Sigmoid colon (tissue), 7 donors: ENCODE results near the gene NPHP1. TPM values are rescaled to one million over a fixed set of nuclear protein-coding genes. Genes with fewer than 3 reads are reported as not detected.
A peak's percentile ranks its signal among the peaks of the same experiment; 100 is the strongest.
"Not testable (repeated sequence)": the region's sequence is repeated elsewhere in the genome, so short reads cannot be mapped to it uniquely, and the experiment has no call there.

Source experiments
- DNase-seq: peaks from one replicate; pipeline ENCODE4 v3.0.0-alpha.2; 2019
- H3K27ac ChIP-seq, 4 donors: fragments of 200-600 bp; sonication (generic); one replicate each; pipeline ENCODE4 v1.5.1; 2016 to 2019; ENCODE audit warnings: mild to moderate bottlenecking in 1 of 4
- H3K27me3 ChIP-seq, 3 donors: fragments of 200-600 bp; sonication (generic); one replicate each; pipeline ENCODE4 v1.5.1; 2019; ENCODE audit warnings: mild to moderate bottlenecking in 1 of 3
- H3K36me3 ChIP-seq, 4 donors: fragments of 200-600 bp; sonication (generic); one replicate each; pipeline ENCODE4 v1.5.1; 2016 to 2019
- H3K4me1 ChIP-seq, 4 donors: fragments of 200-600 bp; sonication (generic); one replicate each; pipeline ENCODE4 v1.5.1; 2017 to 2019
- H3K4me3 ChIP-seq, 4 donors: fragments of 200-600 bp; sonication (generic); one replicate each; pipeline ENCODE4 v1.5.1; 2017 to 2019; ENCODE audit warnings: mild to moderate bottlenecking in 2 of 4, moderate library complexity in 1 of 4
- H3K9me3 ChIP-seq, 4 donors: fragments of 200-600 bp in 3 of 4; sonication (generic) in 3 of 4; one replicate each; pipeline versions ENCODE4 v1.5.1 to v1.6.1; 2013 to 2019
- EP300 ChIP-seq, 4 donors: sonication (generic); formaldehyde crosslinking; IDR thresholded peaks; one replicate each; pipeline ENCODE4 v1.6.1; 2017; ENCODE audit warnings: antibody characterized with exemption in 4 of 4
- POLR2A ChIP-seq, 2 donors: fragments of 450-650 bp; IDR thresholded peaks; one replicate each; pipeline ENCODE4 v1.6.1; 2016; ENCODE audit warnings: antibody characterized with exemption in 2 of 2, mild to moderate bottlenecking in 2 of 2, moderate library complexity in 2 of 2
- POLR2AphosphoS5 ChIP-seq, 4 donors: sonication (generic); formaldehyde crosslinking; IDR thresholded peaks; one replicate each; pipeline ENCODE4 v1.6.1; 2017; ENCODE audit warnings: antibody characterized with exemption in 4 of 4
- WGBS, 2 donors: extraction: QIAGEN DNeasy Blood & Tissue Kit; methylation state at CpG; one replicate each; pipeline ENCODE4 v1.1.7; 2013; 5-methylcytosine and 5-hydroxymethylcytosine counted together
- intact Hi-C: fragments of 100-400 bp; cut with DNase I; formaldehyde crosslinking; loops from one replicate; pipeline ENCODE4 v1.15.1; 2023
- polyA plus RNA-seq, 3 donors: library from polyadenylated mRNA; stranded (reverse); fragments of 200-250 nt; gene quantifications; one replicate each; pipeline ENCODE4 v1.2.3, GENCODE V29; 2013
- total RNA-seq, 4 donors: library from RNA; depleted of rRNA; stranded (reverse); fragments of >200 nt; gene quantifications; one replicate each; pipeline ENCODE4 v1.1.0, GENCODE V29; 2016
- TF ChIP-seq, protein P1 (sequence below), 4 experiments: fragments of 450-650 bp in 3 of 4; fragments of 200-600 bp in 1 of 4; IDR thresholded peaks; one replicate each; pipeline ENCODE4 v1.5.1; 2016 to 2019; ENCODE audit warnings: antibody characterized with exemption in 4 of 4, mild to moderate bottlenecking in 3 of 4, moderate library complexity in 2 of 4
- donor health status: healthy with polysubstance abuse.
- donor health status: Bipolar disorder and iron deficiency.
- donor health status: healthy.

The NPHP1 gene
- total and polyA plus RNA-seq, 7 donors = 0.60 to 12.5 (median 6.1) TPM

DNA sequence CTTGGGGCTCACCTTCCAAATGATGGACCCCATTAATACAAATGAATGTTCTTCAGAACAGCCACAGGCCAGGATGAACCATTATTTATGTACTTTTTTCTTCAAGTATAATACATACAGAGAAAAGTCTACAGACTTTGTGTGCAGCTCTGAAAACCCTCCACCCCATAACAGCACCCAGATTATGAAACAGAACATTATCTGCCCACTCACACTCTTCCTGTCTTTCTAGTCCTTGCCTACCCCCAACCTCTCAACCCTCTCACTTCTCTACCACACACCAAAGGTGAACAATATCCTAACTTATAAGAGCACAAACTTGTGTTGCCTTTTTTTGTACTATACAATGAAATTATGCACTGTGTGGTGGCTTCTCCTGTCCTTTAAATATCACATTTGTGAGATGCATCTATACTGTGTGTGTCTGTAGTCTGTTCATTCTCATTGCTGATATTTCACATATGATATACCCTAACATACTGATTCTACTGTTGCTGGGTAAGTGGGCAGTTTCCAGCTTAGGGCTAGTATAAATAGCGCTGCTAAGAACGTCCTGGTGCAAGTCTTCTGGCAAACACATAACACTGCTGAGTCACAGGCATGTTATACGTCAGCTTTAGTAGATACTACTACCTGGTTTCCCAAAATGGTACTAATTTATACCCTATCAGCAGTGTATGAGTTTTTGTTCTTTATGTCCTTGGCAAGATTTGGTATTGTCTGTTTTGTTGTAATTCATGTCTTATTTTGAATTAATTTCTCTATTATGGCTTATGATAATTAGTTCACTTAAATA, 1.0 kb upstream of the NPHP1 start:
- Histone ChIP-seq H3K9me3 (no peaks in the 10 kb centered on the region), H3K4me3 (no peak overlapping the region), H3K27ac (peak overlapping the region in 2 of 4 donors; percentile 49 to 69), H3K27me3 (no peaks in the 10 kb centered on the region), H3K4me1 (peaks cover 0 to 17% (median 6%) of the 10 kb centered on the region in 4 donors), H3K36me3 (peaks cover 0 to 19% (median 3%) of the 10 kb centered on the region in 4 donors)
- TF ChIP-seq, protein P1, sequence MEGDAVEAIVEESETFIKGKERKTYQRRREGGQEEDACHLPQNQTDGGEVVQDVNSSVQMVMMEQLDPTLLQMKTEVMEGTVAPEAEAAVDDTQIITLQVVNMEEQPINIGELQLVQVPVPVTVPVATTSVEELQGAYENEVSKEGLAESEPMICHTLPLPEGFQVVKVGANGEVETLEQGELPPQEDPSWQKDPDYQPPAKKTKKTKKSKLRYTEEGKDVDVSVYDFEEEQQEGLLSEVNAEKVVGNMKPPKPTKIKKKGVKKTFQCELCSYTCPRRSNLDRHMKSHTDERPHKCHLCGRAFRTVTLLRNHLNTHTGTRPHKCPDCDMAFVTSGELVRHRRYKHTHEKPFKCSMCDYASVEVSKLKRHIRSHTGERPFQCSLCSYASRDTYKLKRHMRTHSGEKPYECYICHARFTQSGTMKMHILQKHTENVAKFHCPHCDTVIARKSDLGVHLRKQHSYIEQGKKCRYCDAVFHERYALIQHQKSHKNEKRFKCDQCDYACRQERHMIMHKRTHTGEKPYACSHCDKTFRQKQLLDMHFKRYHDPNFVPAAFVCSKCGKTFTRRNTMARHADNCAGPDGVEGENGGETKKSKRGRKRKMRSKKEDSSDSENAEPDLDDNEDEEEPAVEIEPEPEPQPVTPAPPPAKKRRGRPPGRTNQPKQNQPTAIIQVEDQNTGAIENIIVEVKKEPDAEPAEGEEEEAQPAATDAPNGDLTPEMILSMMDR (IDR thresholded peaks at IDR 0.05) = no peak
- TF ChIP-seq POLR2A (IDR thresholded peaks at IDR 0.05) (no peak), POLR2AphosphoS5 (IDR thresholded peaks at IDR 0.05) (no peak), EP300 (IDR thresholded peaks at IDR 0.05) (no peak)
- 56 to 65% methylated on average over 3 of the region's 3 CpGs for WGBS, 2 donors
- DNase-seq = no peak
- intact Hi-C loops = no loop called here

DNA sequence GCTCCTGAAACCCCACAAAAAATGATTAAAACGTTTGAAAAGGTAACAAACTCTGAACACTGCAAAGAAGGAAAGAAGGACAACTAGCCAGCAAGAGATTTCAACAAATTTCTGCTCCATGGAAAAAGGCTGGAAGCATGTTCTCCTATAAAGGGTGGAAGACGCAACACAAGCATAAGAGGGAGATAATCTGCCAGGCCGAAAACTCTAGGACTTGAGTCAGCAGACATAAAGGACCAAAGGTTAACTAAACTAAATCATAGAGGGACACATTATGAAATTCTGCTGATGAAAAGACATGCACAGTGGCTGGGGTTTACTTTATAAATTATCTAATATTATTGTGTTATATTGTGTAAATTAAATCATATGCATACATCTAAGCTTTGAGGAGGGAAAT, 6.8 kb downstream of the NPHP1 start:
- Histone ChIP-seq H3K36me3 (peaks cover 0 to 10% (median 1%) of the 10 kb centered on the region in 4 donors), H3K27me3 (no peaks in the 10 kb centered on the region), H3K4me1 (no peaks in the 10 kb centered on the region), H3K4me3 (no peak overlapping the region), H3K27ac (no peak overlapping the region), H3K9me3 (no peaks in the 10 kb centered on the region)
- intact Hi-C loops = no loop called here
- no peak for DNase-seq
- TF ChIP-seq POLR2AphosphoS5 (IDR thresholded peaks at IDR 0.05) (no peak), POLR2A (IDR thresholded peaks at IDR 0.05) (no peak), EP300 (IDR thresholded peaks at IDR 0.05) (no peak)
- TF ChIP-seq, protein P1 (IDR thresholded peaks at IDR 0.05) = no peak
- WGBS, 2 donors = 77 to 85% methylated on average over 3 of the region's 3 CpGs

DNA sequence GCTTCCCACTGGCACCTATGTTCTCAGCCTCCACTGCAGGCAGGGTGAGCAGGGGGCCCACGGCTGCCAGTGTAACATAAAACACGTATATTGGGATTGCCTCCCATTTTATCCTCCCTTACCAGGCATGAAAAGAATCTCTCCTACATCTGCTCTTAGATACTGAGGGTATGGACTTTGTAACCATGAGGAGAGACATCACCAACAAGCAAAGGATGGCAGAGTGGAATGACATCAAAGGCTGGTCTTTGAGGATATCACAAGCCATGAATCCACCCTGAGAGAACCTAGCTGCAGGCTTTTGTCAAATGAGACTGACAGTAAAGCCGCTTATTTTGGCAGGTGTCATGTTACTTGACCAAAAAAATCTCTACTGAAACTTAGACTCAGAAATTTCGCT, 7.4 kb downstream of the NPHP1 start:
- peaks cover 0 to 10% (median 1%) of the 10 kb centered on the region in 4 donors for H3K36me3 ChIP-seq
- DNase-seq = no peak
- 84 to 87% methylated on average over 4 of the region's 4 CpGs for WGBS, 2 donors
- no peak overlapping the region for H3K27ac ChIP-seq
- H3K4me1 ChIP-seq = no peaks in the 10 kb centered on the region
- no peaks in the 10 kb centered on the region for H3K27me3 ChIP-seq
- no peak for TF ChIP-seq POLR2A (IDR thresholded peaks at IDR 0.05)
- TF ChIP-seq, protein P1 (IDR thresholded peaks at IDR 0.05) = no peak
- no peak for TF ChIP-seq EP300 (IDR thresholded peaks at IDR 0.05)
- no peak for TF ChIP-seq POLR2AphosphoS5 (IDR thresholded peaks at IDR 0.05)
- H3K4me3 ChIP-seq = no peak overlapping the region
- intact Hi-C loops = no loop called here
- no peaks in the 10 kb centered on the region for H3K9me3 ChIP-seq

DNA sequence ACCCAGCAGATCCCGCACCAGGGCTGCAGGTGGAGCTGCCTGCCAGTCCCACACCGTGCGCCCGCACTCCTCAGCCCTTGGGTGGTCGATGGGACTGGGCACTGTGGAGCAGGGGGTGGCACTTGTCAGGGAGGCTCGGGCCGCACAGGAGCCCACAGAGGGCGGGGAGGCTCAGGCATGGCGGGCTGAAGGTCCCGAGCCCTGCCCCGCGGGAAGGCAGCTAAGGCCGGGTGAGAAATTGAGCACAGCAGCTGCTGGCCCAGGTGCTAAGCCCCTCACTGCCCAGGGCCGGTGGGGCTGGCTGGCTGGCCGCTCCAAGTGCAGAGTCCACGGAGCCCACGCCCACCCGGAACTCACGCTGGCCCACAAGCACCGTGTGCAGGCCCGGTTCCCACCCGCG, 14.6 kb downstream of the NPHP1 start:
- 96 to 97% methylated on average over 23 of the region's 23 CpGs for WGBS, 2 donors

DNA sequence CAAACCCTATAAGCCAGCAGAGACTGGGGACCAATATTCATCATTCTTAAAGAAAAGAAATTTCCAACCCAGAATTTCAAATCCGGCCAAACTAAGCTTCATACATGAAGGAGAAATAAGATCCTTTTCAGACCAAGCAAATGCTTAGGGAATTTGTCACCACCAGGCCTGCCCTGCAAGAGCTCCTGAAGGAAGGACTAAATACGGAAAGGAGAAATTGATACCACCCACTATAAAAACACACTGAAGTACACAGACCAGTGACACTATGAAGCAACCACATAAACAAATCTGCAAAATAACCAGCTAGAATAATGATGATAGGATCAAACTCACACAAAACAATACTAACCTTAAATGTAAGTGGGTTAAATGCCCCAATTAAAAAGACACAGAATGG, 22.4 kb downstream of the NPHP1 start:
- no peaks in the 10 kb centered on the region for H3K4me1 ChIP-seq
- no peak overlapping the region for H3K4me3 ChIP-seq
- peaks cover 0 to 5% (median 0%) of the 10 kb centered on the region in 4 donors for H3K9me3 ChIP-seq
- H3K27ac ChIP-seq = no peak overlapping the region
- H3K27me3 ChIP-seq = no peaks in the 10 kb centered on the region
- WGBS, 2 donors = 93 to 95% methylated on average over 2 of the region's 2 CpGs
- no peak for DNase-seq
- TF ChIP-seq EP300 (IDR thresholded peaks at IDR 0.05) = no peak
- TF ChIP-seq POLR2A (IDR thresholded peaks at IDR 0.05) = no peak
- TF ChIP-seq, protein P1 (IDR thresholded peaks at IDR 0.05) = no peak
- no peak for TF ChIP-seq POLR2AphosphoS5 (IDR thresholded peaks at IDR 0.05)
- intact Hi-C loops = no loop called here
- H3K36me3 ChIP-seq = peaks cover 0 to 3% (median 0%) of the 10 kb centered on the region in 4 donors

More for the DNA sequence above, 14.6 kb downstream of the NPHP1 start:
- H3K4me1 ChIP-seq, H3K9me3 ChIP-seq, intact Hi-C loops, H3K4me3 ChIP-seq, H3K36me3 ChIP-seq, DNase-seq, H3K27me3 ChIP-seq, H3K27ac ChIP-seq: not testable (repeated sequence)
